Left lung (tissue), 10 donors: ENCODE measurements around the gene NDFIP1. TPM values are rescaled to one million over a fixed set of nuclear protein-coding genes. Genes with fewer than 3 reads are reported as not detected.

Experiments
- ATAC-seq: fragments of 200-7000 bp; cut with Tn5 transposase; one replicate; pipeline ENCODE4 v1.9.1; 2020; ENCODE audit warnings: moderate library complexity
- DNase-seq, 4 donors: peaks; one replicate each; pipeline ENCODE4 v3.0.0-alpha.2; 2013 to 2020
- H3K27ac ChIP-seq, 2 donors: fragments of 200-600 bp; sonication (generic) in 1 of 2; one replicate each; pipeline versions ENCODE4 v1.5.0 to v1.8.0; 2020 to 2021
- H3K27me3 ChIP-seq, 2 donors: fragments of 200-600 bp; sonication (generic) in 1 of 2; one replicate each; pipeline versions ENCODE4 v1.5.0 to v1.8.0; 2020 to 2021
- H3K36me3 ChIP-seq, 2 donors: fragments of 200-600 bp; sonication (generic) in 1 of 2; one replicate each; pipeline versions ENCODE4 v1.5.0 to v1.8.0; 2020 to 2021
- H3K4me1 ChIP-seq, 2 donors: fragments of 200-600 bp; one replicate each; pipeline ENCODE4 v1.8.0; 2021
- H3K4me3 ChIP-seq, 2 donors: fragments of 200-600 bp; sonication (generic) in 1 of 2; one replicate each; pipeline versions ENCODE4 v1.5.0 to v1.8.0; 2020 to 2021; ENCODE audit warnings: mild to moderate bottlenecking in 1 of 2
- H3K9me3 ChIP-seq, 2 donors: fragments of 200-600 bp; sonication (generic) in 1 of 2; one replicate each; pipeline versions ENCODE4 v1.5.0 to v1.8.0; 2020 to 2021
- CTCF ChIP-seq, 2 donors: fragments of 200-600 bp; sonication (generic) in 1 of 2; IDR thresholded peaks; one replicate each; pipeline versions ENCODE4 v1.5.0 to v1.8.0; 2021; ENCODE audit warnings: antibody characterized with exemption in 2 of 2
- intact Hi-C, 2 donors: fragments of 100-400 bp; cut with DNase I; formaldehyde crosslinking; loops; one replicate each; pipeline versions ENCODE4 v1.11.2 to v1.14.2; 2022
- polyA plus RNA-seq, 6 donors: library from polyadenylated mRNA; unstranded; fragments of 120-200 nt; gene quantifications; one replicate each; pipeline ENCODE4 v1.2.1, GENCODE V29; 2013; ENCODE audit not compliant: insufficient read length in 6 of 6
- total RNA-seq, 2 donors: library from RNA; stranded (reverse); fragmentation: NEBNext Ultra II Directional; extraction: Animal tissue kit (Norgen Biotek cat#: 25700); gene quantifications; one replicate each; pipeline ENCODE4 v1.2.1, GENCODE V29; 2021
- donor health status: DM: no; HTN: yes; CAD: no.
- donor health status: DM: no; HTN: no; CAD: no.

The NDFIP1 gene
- total and polyA plus RNA-seq, 8 donors, result 76.5 to 111 (median 103) TPM

GRCh38 chr5:142091012-142091411, 17.6 kb upstream of the NDFIP1 start:
- Histone ChIP-seq H3K27ac (no peak overlapping the region), H3K4me1 (peaks cover 4 to 13% of the 10 kb centered on the region in 2 donors), H3K9me3 (no peaks in the 10 kb centered on the region), H3K4me3 (no peak overlapping the region), H3K36me3 (no peaks in the 10 kb centered on the region), H3K27me3 (no peaks in the 10 kb centered on the region)
- no peak for TF ChIP-seq CTCF (IDR thresholded peaks at IDR 0.05)
- DNase-seq, result no peak
- intact Hi-C loops, result no loop called here
- no peak for ATAC-seq

- Histone ChIP-seq H3K27ac (no peak overlapping the region), H3K9me3 (no peaks in the 10 kb centered on the region), H3K4me3 (no peak overlapping the region), H3K36me3 (no peaks in the 10 kb centered on the region), H3K27me3 (no peaks in the 10 kb centered on the region), H3K4me1 (peaks cover 4 to 13% of the 10 kb centered on the region in 2 donors)
- no peak for DNase-seq
- TF ChIP-seq CTCF (IDR thresholded peaks at IDR 0.05), result no peak
- no peak for ATAC-seq
- intact Hi-C loops, result no loop called here
These were observed 16.7 kb upstream of the NDFIP1 start for GRCh38 chr5:142091922-142092321.

- H3K27ac ChIP-seq, result peak overlapping the region in 1 of 2 donors; percentile 61
- no peaks in the 10 kb centered on the region for H3K36me3 ChIP-seq
- no peak for TF ChIP-seq CTCF (IDR thresholded peaks at IDR 0.05)
- H3K4me1 ChIP-seq, result peaks cover 4 to 8% of the 10 kb centered on the region in 2 donors
- H3K9me3 ChIP-seq, result no peaks in the 10 kb centered on the region
- intact Hi-C loops, result no loop called here
- no peaks in the 10 kb centered on the region for H3K27me3 ChIP-seq
- ATAC-seq (peak; percentile 33), DNase-seq (no peak)
- no peak overlapping the region for H3K4me3 ChIP-seq
These were observed 13.5 kb upstream of the NDFIP1 start for GRCh38 chr5:142095035-142095434.

GRCh38 chr5:142095651-142096330, 12.8 kb upstream of the NDFIP1 start:
- ATAC-seq, result peak; percentile 89

GRCh38 chr5:142096382-142096781, 12.2 kb upstream of the NDFIP1 start:
- no peak overlapping the region for H3K4me3 ChIP-seq
- TF ChIP-seq CTCF (IDR thresholded peaks at IDR 0.05), result no peak
- no peak for ATAC-seq
- H3K36me3 ChIP-seq, result no peaks in the 10 kb centered on the region
- H3K4me1 ChIP-seq, result peaks cover 4 to 8% of the 10 kb centered on the region in 2 donors
- H3K27me3 ChIP-seq, result no peaks in the 10 kb centered on the region
- no peak for DNase-seq
- intact Hi-C loops, result no loop called here
- H3K9me3 ChIP-seq, result no peaks in the 10 kb centered on the region
- no peak overlapping the region for H3K27ac ChIP-seq

More at GRCh38 chr5:142095651-142096330, 12.8 kb upstream of the NDFIP1 start:
- TF ChIP-seq CTCF (IDR thresholded peaks at IDR 0.05), result no peak
- intact Hi-C loops, result no loop called here
- Histone ChIP-seq H3K9me3 (no peaks in the 10 kb centered on the region), H3K4me1 (peaks cover 4 to 8% of the 10 kb centered on the region in 2 donors), H3K4me3 (no peak overlapping the region), H3K36me3 (no peaks in the 10 kb centered on the region), H3K27ac (peak overlapping the region in 1 of 2 donors; percentile 61), H3K27me3 (no peaks in the 10 kb centered on the region)
- peak in 2 of 4 donors; percentile 56 to 61 for DNase-seq
